B cell (primary cell): ENCODE measurements around the gene NDUFS6. TPM values are rescaled to one million over a fixed set of nuclear protein-coding genes. Genes with fewer than 3 reads are reported as not detected.

Experiments
- ATAC-seq: fragments of 200-7000 bp; cut with Tn5 transposase; one replicate; pipeline ENCODE4 v1.10.0; 2021; ENCODE audit warnings: low read depth, mild to moderate bottlenecking, moderate number of reproducible peaks, moderate library complexity
- CTCF ChIA-PET: fragments of 350-600 bp; sonication (Branson Sonifier 250); formaldehyde crosslinking; loops from one replicate; lab custom pipeline; 2021; ENCODE audit warnings: antibody characterized with exemption, inconsistent platforms; lab: Charles Lee
- POLR2A ChIA-PET: fragments of 350-600 bp; sonication (Branson Sonifier 250); formaldehyde crosslinking; loops from one replicate; lab custom pipeline; 2021; ENCODE audit warnings: antibody characterized with exemption; lab: Charles Lee
- DNase-seq: peaks from one replicate; pipeline ENCODE4 v3.0.0; 2013
- H2AFZ ChIP-seq: 2 replicates; pipeline ENCODE4 v1.6.1; 2012; ENCODE audit warnings: mild to moderate bottlenecking, low read depth, low read length; ENCODE audit not compliant: insufficient read depth, poor library complexity, severe bottlenecking
- H3K27ac ChIP-seq, 2 donors: 1 replicate in 1 of 2; 2 replicates in 1 of 2; pipeline ENCODE4 v1.5.1; 2012 to 2013; ENCODE audit warnings: low read length in 2 of 2, mild to moderate bottlenecking in 2 of 2, moderate library complexity in 1 of 2
- H3K27me3 ChIP-seq, 4 experiments: fragments of 200-600 bp in 1 of 4; sonication (generic) in 1 of 4; replicated peaks in 1 of 4; 1 replicate in 2 of 4; 2 replicates in 2 of 4; pipeline versions ENCODE4 v1.6.1 to v1.7.0; 2013 to 2016; ENCODE audit warnings: low read length in 3 of 4, mild to moderate bottlenecking in 2 of 4, mixed read lengths in 1 of 4, moderate library complexity in 1 of 4; ENCODE audit not compliant: insufficient read depth in 4 of 4, control insufficient read depth in 3 of 4; ENCODE audit errors: control extremely low read depth in 1 of 4
- H3K36me3 ChIP-seq, 2 experiments: replicated peaks in 1 of 2; 1 replicate in 1 of 2; 2 replicates in 1 of 2; pipeline versions ENCODE4 v1.6.1 to v1.7.1; 2013; ENCODE audit warnings: low read length in 1 of 2; ENCODE audit not compliant: insufficient read depth in 2 of 2, control insufficient read depth in 1 of 2; ENCODE audit errors: control extremely low read depth in 1 of 2, extremely low read depth in 1 of 2
- H3K4me1 ChIP-seq, 2 donors: fragments of 200-600 bp in 1 of 2; sonication (generic) in 1 of 2; 1 replicate in 1 of 2; 2 replicates in 1 of 2; pipeline versions ENCODE4 v1.5.1 to v1.6.1; 2013 to 2017; ENCODE audit warnings: low read length in 2 of 2; ENCODE audit not compliant: control insufficient read depth in 2 of 2, insufficient read depth in 2 of 2
- H3K4me2 ChIP-seq: replicated peaks from 2 replicates; pipeline ENCODE3; 2012; ENCODE audit warnings: mild to moderate bottlenecking, low read depth, low read length; ENCODE audit not compliant: poor library complexity, severe bottlenecking
- H3K4me3 ChIP-seq, 5 experiments: fragments of 200-600 bp in 1 of 5; sonication (generic) in 1 of 5; 1 replicate in 3 of 5; 2 replicates in 2 of 5; pipeline versions ENCODE4 v1.5.1 to v1.7.0; 2011 to 2016; ENCODE audit warnings: low read length in 4 of 5, mild to moderate bottlenecking in 4 of 5, low read depth in 2 of 5, control low read depth in 1 of 5, moderate library complexity in 1 of 5; ENCODE audit not compliant: insufficient read depth in 1 of 5; ENCODE audit errors: control extremely low read depth in 1 of 5, extremely low read depth in 1 of 5
- H3K79me2 ChIP-seq: fragments of 200-600 bp; sonication (generic); one replicate; pipeline ENCODE4 v1.6.0; 2016; ENCODE audit warnings: low read length; ENCODE audit not compliant: control insufficient read depth, insufficient read depth
- H3K9ac ChIP-seq: fragments of 200-600 bp; sonication (generic); 2 replicates; pipeline ENCODE4 v1.6.1; 2017; ENCODE audit warnings: mild to moderate bottlenecking, low read length, moderate library complexity
- H3K9me3 ChIP-seq, 3 donors: one replicate each; pipeline versions ENCODE4 v1.6.1 to v1.7.1; 2013; ENCODE audit warnings: low read length in 2 of 3; ENCODE audit not compliant: control insufficient read depth in 2 of 3, insufficient read depth in 1 of 3; ENCODE audit errors: control extremely low read depth in 1 of 3
- H4K20me1 ChIP-seq: 2 replicates; pipeline ENCODE4 v1.6.0; 2012; ENCODE audit warnings: mild to moderate bottlenecking, low read length; ENCODE audit not compliant: insufficient read depth, control insufficient read depth, poor library complexity, severe bottlenecking
- H3K27ac Mint-ChIP-seq: one replicate; pipeline ENCODE4 v1.8.0; 2021; ENCODE audit warnings: mixed read lengths
- H3K27me3 Mint-ChIP-seq: one replicate; pipeline ENCODE4 v1.8.0; 2021; ENCODE audit warnings: mixed read lengths
- H3K4me1 Mint-ChIP-seq: one replicate; pipeline ENCODE4 v1.8.0; 2021; ENCODE audit warnings: mixed read lengths
- H3K4me3 Mint-ChIP-seq: one replicate; pipeline ENCODE4 v1.8.0; 2021; ENCODE audit warnings: mixed read lengths
- H3K9me3 Mint-ChIP-seq: one replicate; pipeline ENCODE4 v1.8.0; 2022; ENCODE audit warnings: mixed read lengths; ENCODE audit not compliant: insufficient read depth
- CTCF ChIP-seq: fragments of 200-600 bp; IDR thresholded peaks from one replicate; pipeline ENCODE4 v1.8.0; 2022; ENCODE audit warnings: antibody characterized with exemption, mild to moderate bottlenecking
- EZH2 ChIP-seq: IDR thresholded peaks from 2 replicates; pipeline ENCODE4 v1.6.1; 2012; ENCODE audit warnings: borderline replicate concordance, low read depth, mild to moderate bottlenecking, moderate library complexity, low read length; ENCODE audit not compliant: insufficient read depth, poor library complexity, severe bottlenecking
- WGBS: methylation state at CpG from one replicate; pipeline ENCODE4 v1.1.5; 2013; ENCODE audit warnings: missing lambda C conversion rate; ENCODE audit not compliant: insufficient coverage; 5-methylcytosine and 5-hydroxymethylcytosine counted together
- intact Hi-C: fragments of 100-400 bp; cut with micrococcal nuclease; formaldehyde crosslinking; loops from one replicate; pipeline ENCODE4 v1.10.0; 2022
- polyA plus RNA-seq: library from polyadenylated mRNA; depleted of rRNA; stranded (reverse); fragments of >200 nt; gene quantifications from 2 replicates; pipeline ENCODE4 v1.2.3, GENCODE V29; 2012
- total RNA-seq, 2 donors: library from RNA; stranded (reverse); fragments of 120-200 nt in 1 of 2; gene quantifications; 1 replicate in 1 of 2; 2 replicates in 1 of 2; pipeline versions ENCODE4 v1.2.3 to v1.2.4, GENCODE V29; 2013 to 2022

NDUFS6 gene
- total and polyA plus RNA-seq, 2 donors (not counting 1 experiment from before 2014, with no cell fraction given) = 16.9 to 18.0 TPM

DNA sequence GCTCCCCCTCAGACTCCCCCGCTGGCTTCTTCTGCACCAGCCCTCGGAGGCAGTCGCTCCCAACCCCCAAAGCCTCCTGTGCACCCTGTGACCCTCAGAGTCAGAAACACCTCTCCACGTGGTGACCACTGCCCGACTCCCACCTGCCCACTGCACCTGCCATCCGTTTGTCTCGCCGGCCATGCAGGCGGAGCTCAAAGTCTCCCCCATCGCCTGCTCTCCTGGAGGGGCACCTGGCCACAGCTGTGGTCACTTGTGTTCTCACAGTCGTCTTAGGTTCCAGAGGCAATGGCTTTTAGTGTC, 39.8 kb upstream of the NDUFS6 start:
- ATAC-seq = no peak
- DNase-seq = no peak
- no peak overlapping the region for H2AFZ ChIP-seq

More for the DNA sequence above, 39.8 kb upstream of the NDUFS6 start:
- peaks cover 0 to 16% (median 1%) of the 10 kb centered on the region in 4 experiments for H3K27me3 ChIP-seq
- H3K4me1 ChIP-seq = peaks cover 3 to 6% of the 10 kb centered on the region in 2 donors
- H3K27ac ChIP-seq = no peak overlapping the region
- H3K79me2 ChIP-seq = no peaks in the 10 kb centered on the region
- Mint-ChIP-seq H3K4me1 (no peaks in the 10 kb centered on the region), H3K9me3 (peaks cover 8% of the 10 kb centered on the region), H3K4me3 (no peak overlapping the region), H3K27me3 (peaks cover 24% of the 10 kb centered on the region), H3K27ac (no peak overlapping the region)
- H3K36me3 ChIP-seq = no peaks in the 10 kb centered on the region
- intact Hi-C loops = loop anchor here (10.0 kb wide), 1 partner anchor 273 kb away; no protein-coding TSS in a partner anchor
- WGBS = 84% methylated on average over 10 of the region's 11 CpGs
- no peak overlapping the region for H3K4me2 ChIP-seq
- H4K20me1 ChIP-seq = no peaks in the 10 kb centered on the region
- TF ChIP-seq EZH2 (no peak), CTCF (no peak)
- H3K4me3 ChIP-seq = no peak overlapping the region
- peaks cover 0 to 21% (median 0%) of the 10 kb centered on the region in 3 donors for H3K9me3 ChIP-seq
- POLR2A ChIA-PET = no interaction called here
- no peak overlapping the region for H3K9ac ChIP-seq
- CTCF ChIA-PET = no interaction called here
